Peyer's patch (tissue), 4 donors: Measurements from ENCODE around the gene RALGDS.
"Not testable (repeated sequence)": the region's sequence is repeated elsewhere in the genome, so short reads cannot be mapped to it uniquely, and the experiment has no call there.

ENCODE experiments used
- CTCF ChIP-seq, 6 experiments: fragments of 450-650 bp in 4 of 6; fragments of 200-600 bp in 2 of 6; sonication (generic) in 1 of 6; IDR thresholded peaks; one replicate each; pipeline ENCODE4 v1.5.1; 2017 to 2019; ENCODE audit warnings: antibody characterized with exemption in 6 of 6, mild to moderate bottlenecking in 3 of 6, moderate library complexity in 1 of 6
- POLR2A ChIP-seq, 2 donors: fragments of 450-650 bp; IDR thresholded peaks; one replicate each; pipeline ENCODE4 v1.5.1; 2017; ENCODE audit warnings: antibody characterized with exemption in 2 of 2, mild to moderate bottlenecking in 2 of 2, moderate library complexity in 2 of 2

DNA sequence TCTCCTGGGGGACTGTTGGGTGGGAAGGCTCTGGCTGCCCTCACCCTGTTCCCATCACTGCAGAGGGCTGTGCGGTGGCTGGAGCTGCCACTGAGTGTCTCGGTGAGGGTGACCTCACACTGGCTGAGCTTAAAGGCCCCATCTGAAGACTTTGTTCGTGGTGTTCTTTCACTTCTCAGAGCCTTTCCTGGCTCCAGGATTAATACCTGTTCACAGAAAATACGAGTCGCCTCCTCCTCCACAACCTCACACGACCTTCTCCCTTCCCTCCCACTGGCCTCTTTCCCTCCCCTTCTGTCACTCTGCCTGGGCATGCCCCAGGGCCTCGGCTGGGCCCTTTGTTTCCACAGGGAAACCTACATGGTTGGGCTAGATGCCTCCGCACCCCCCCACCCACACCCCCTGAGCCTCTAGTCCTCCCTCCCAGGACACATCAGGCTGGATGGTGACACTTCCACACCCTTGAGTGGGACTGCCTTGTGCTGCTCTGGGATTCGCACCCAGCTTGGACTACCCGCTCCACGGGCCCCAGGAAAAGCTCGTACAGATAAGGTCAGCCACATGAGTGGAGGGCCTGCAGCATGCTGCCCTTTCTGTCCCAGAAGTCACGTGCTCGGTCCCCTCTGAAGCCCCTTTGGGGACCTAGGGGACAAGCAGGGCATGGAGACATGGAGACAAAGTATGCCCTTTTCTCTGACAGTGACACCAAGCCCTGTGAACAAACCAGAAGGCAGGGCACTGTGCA, 59.8 kb downstream of the RALGDS start:
- TF ChIP-seq POLR2A, CTCF (IDR thresholded peaks at IDR 0.05): not testable (repeated sequence)
